Stomach (tissue), 9 donors: ENCODE data around the gene SLC16A9. TPM values are rescaled to one million over a fixed set of nuclear protein-coding genes. Genes with fewer than 3 reads are reported as not detected.

Experiments used
- DNase-seq, 2 donors: peaks; one replicate each; pipeline versions ENCODE4 v3.0.0 to v3.0.0-alpha.2; 2013 to 2019
- H3K27ac ChIP-seq, 5 donors: fragments of 200-600 bp in 4 of 5; sonication (generic) in 4 of 5; one replicate each; pipeline ENCODE4 v1.5.1; 2013 to 2019; ENCODE audit warnings: mild to moderate bottlenecking in 1 of 5, moderate library complexity in 1 of 5
- H3K27me3 ChIP-seq, 3 donors: fragments of 200-600 bp; sonication (generic); one replicate each; pipeline ENCODE4 v1.5.1; 2017 to 2019; ENCODE audit warnings: mixed run types in 1 of 3
- H3K36me3 ChIP-seq, 4 donors: fragments of 200-600 bp; sonication (generic); 1 replicate in 3 of 4; 2 replicates in 1 of 4; pipeline ENCODE4 v1.5.1; 2016 to 2019
- H3K4me1 ChIP-seq, 4 donors: fragments of 200-600 bp; sonication (generic); one replicate each; pipeline ENCODE4 v1.5.1; 2016 to 2019
- H3K4me3 ChIP-seq, 4 donors: fragments of 200-600 bp; sonication (generic) in 3 of 4; one replicate each; pipeline ENCODE4 v1.5.1; 2016 to 2019; ENCODE audit warnings: mild to moderate bottlenecking in 1 of 4
- H3K9me3 ChIP-seq, 4 donors: fragments of 200-600 bp; sonication (generic); one replicate each; pipeline ENCODE4 v1.5.1; 2016 to 2019
- EP300 ChIP-seq: sonication (generic); formaldehyde crosslinking; IDR thresholded peaks from one replicate; pipeline ENCODE4 v1.6.1; 2017; ENCODE audit warnings: antibody characterized with exemption
- POLR2A ChIP-seq, 4 donors: fragments of 450-650 bp; IDR thresholded peaks; one replicate each; pipeline ENCODE4 v1.6.1; 2016; ENCODE audit warnings: antibody characterized with exemption in 4 of 4, control low read depth in 2 of 4, mild to moderate bottlenecking in 1 of 4, moderate library complexity in 1 of 4
- POLR2AphosphoS5 ChIP-seq, 3 donors: sonication (generic); formaldehyde crosslinking; IDR thresholded peaks; one replicate each; pipeline ENCODE4 v1.6.1; 2016; ENCODE audit warnings: antibody characterized with exemption in 3 of 3
- WGBS, 5 donors: extraction: QIAGEN DNeasy Blood & Tissue Kit in 3 of 5; methylation state at CpG; one replicate each; pipeline versions ENCODE4 v1.1.5 to v1.1.7; 2013 to 2018; 5-methylcytosine and 5-hydroxymethylcytosine counted together
- intact Hi-C: fragments of 100-400 bp; cut with DNase I; formaldehyde crosslinking; loops from one replicate; pipeline ENCODE4 v1.15.1; 2023; ENCODE audit warnings: low total_unique reads
- polyA plus RNA-seq, 3 donors: library from polyadenylated mRNA; stranded (reverse); fragments of 200-250 nt; gene quantifications; one replicate each; pipeline ENCODE4 v1.2.3, GENCODE V29; 2013
- total RNA-seq, 5 donors: library from RNA; depleted of rRNA; stranded (reverse); fragments of >200 nt; gene quantifications; one replicate each; pipeline versions ENCODE4 v1.1.0 to v1.2.3, GENCODE V29; 2014 to 2016
- TF ChIP-seq, protein P1 (sequence below), 7 experiments: fragments of 450-650 bp in 4 of 7; fragments of 200-600 bp in 3 of 7; sonication (generic) in 3 of 7; IDR thresholded peaks; one replicate each; pipeline ENCODE4 v1.5.1; 2016 to 2019; ENCODE audit warnings: antibody characterized with exemption in 7 of 7, control low read depth in 2 of 7, mild to moderate bottlenecking in 1 of 7
- donor health status: healthy with polysubstance abuse.
- donor health status: Bipolar disorder and iron deficiency.
- donor health status: healthy.

Gene SLC16A9
- total and polyA plus RNA-seq, 8 donors = 0.06 to 17.1 (median 0.91) TPM

DNA sequence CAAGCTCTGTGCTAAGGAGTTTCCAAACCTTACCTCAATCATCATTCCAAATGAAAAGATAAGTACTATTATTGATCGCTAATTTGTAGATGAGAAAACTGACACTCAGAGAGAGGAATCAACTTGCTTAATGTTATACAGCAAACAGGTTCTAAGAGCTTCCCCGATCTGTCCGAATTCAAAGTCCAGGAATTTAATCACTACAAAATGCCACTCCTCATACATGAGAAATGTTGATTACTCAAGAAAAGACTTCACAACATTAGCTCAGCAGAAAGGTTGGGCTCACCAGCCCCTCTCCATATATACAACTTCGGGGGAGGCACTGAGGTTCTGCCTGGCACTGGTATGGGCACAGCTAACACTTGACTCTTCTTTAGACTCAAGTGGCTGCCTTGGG, 80.7 kb downstream of the SLC16A9 start:
- intact Hi-C loops = loop anchor here (10.0 kb wide), 2 partner anchors 384 to 396 kb away; no protein-coding TSS in a partner anchor

DNA sequence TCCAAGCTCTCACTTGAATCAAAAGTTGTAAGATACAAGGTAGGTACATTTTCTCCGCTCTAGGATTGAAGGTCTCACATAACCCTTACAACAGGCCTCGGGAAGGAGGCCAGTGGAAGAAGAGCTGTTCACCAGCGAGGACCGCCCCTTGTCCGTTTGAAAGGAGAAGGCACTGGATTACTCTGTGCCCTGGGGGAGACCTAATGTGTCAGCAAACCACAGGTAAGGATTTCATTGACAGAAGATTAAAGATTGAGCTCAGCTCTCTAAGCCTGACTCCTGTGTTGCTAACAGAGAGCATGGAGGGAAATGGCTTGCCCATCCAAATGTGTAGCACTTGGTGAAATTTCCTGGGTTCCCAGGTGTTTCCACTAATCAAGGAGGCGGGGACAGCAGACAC, 81.2 kb downstream of the SLC16A9 start:
- 64 to 80% (median 76%) methylated on average over 6 of the region's 6 CpGs for WGBS, 5 donors
- H3K27me3 ChIP-seq = peaks cover 0 to 6% (median 0%) of the 10 kb centered on the region in 3 donors
- no peaks in the 10 kb centered on the region for H3K9me3 ChIP-seq
- TF ChIP-seq EP300 (no peak), POLR2A (IDR thresholded peaks at IDR 0.05) (no peak), POLR2AphosphoS5 (IDR thresholded peaks at IDR 0.05) (no peak)
- TF ChIP-seq, protein P1, sequence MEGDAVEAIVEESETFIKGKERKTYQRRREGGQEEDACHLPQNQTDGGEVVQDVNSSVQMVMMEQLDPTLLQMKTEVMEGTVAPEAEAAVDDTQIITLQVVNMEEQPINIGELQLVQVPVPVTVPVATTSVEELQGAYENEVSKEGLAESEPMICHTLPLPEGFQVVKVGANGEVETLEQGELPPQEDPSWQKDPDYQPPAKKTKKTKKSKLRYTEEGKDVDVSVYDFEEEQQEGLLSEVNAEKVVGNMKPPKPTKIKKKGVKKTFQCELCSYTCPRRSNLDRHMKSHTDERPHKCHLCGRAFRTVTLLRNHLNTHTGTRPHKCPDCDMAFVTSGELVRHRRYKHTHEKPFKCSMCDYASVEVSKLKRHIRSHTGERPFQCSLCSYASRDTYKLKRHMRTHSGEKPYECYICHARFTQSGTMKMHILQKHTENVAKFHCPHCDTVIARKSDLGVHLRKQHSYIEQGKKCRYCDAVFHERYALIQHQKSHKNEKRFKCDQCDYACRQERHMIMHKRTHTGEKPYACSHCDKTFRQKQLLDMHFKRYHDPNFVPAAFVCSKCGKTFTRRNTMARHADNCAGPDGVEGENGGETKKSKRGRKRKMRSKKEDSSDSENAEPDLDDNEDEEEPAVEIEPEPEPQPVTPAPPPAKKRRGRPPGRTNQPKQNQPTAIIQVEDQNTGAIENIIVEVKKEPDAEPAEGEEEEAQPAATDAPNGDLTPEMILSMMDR (IDR thresholded peaks at IDR 0.05) = no peak
- no peak for DNase-seq
- peaks cover 0 to 13% (median 6%) of the 10 kb centered on the region in 4 donors for H3K4me1 ChIP-seq
- no peak overlapping the region for H3K27ac ChIP-seq
- no peaks in the 10 kb centered on the region for H3K36me3 ChIP-seq
- H3K4me3 ChIP-seq = no peak overlapping the region
- intact Hi-C loops = loop anchor here (10.0 kb wide), 2 partner anchors 384 to 396 kb away; no protein-coding TSS in a partner anchor

More for the DNA sequence above, 80.7 kb downstream of the SLC16A9 start:
- H3K36me3 ChIP-seq = no peaks in the 10 kb centered on the region
- H3K9me3 ChIP-seq = no peaks in the 10 kb centered on the region
- 61 to 78% (median 76%) methylated on average over 4 of the region's 4 CpGs for WGBS, 5 donors
- no peak for TF ChIP-seq POLR2AphosphoS5 (IDR thresholded peaks at IDR 0.05)
- TF ChIP-seq POLR2A (IDR thresholded peaks at IDR 0.05) = no peak
- TF ChIP-seq, protein P1 (IDR thresholded peaks at IDR 0.05) = no peak
- no peak for TF ChIP-seq EP300
- peaks cover 0 to 13% (median 6%) of the 10 kb centered on the region in 4 donors for H3K4me1 ChIP-seq
- no peak for DNase-seq
- no peak overlapping the region for H3K4me3 ChIP-seq
- H3K27me3 ChIP-seq = peaks cover 0 to 6% (median 0%) of the 10 kb centered on the region in 3 donors
- no peak overlapping the region for H3K27ac ChIP-seq

DNA sequence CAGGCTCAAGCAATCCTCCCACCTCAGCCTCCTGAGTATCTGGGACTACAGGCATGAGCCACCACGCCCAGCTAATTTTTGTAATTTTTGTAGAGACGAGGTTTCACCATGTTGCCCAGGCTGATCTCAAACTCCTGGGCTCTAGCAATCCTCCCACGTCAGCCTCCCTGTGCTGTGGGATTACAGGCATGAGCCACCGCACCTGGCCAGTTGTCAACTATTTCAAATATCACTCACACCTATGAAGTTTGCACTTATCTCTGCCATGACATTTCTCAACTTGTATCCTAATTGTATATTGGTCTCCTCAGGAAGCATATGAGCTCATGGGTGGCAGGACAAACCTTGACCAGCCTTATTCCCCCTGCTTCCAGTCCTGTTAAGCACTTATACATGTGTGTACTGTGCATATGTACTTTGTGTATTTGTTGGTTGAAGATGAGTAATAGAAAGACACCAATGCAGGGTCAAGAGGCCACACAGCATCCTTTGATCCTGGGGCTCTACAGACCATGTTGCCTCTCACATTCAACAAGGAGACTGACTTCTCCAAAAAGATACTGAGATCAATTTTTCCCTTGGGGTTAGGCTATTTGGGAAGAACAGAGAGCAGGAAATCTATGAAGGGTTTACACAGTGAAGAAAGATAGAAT, 82.2 kb downstream of the SLC16A9 start:
- no peak overlapping the region for H3K27ac ChIP-seq
- no peaks in the 10 kb centered on the region for H3K36me3 ChIP-seq
- DNase-seq = no peak
- 74 to 87% (median 83%) methylated on average over 3 to 4 of the region's 4 CpGs for WGBS, 5 donors
- no peaks in the 10 kb centered on the region for H3K27me3 ChIP-seq
- intact Hi-C loops = loop anchor here (10.0 kb wide), 2 partner anchors 383 to 397 kb away; no protein-coding TSS in a partner anchor
- TF ChIP-seq POLR2A (IDR thresholded peaks at IDR 0.05) (no peak), POLR2AphosphoS5 (IDR thresholded peaks at IDR 0.05) (no peak), EP300 (no peak)
- TF ChIP-seq, protein P1 (IDR thresholded peaks at IDR 0.05) = no peak
- no peaks in the 10 kb centered on the region for H3K9me3 ChIP-seq
- no peak overlapping the region for H3K4me3 ChIP-seq
- H3K4me1 ChIP-seq = peaks cover 0 to 13% (median 6%) of the 10 kb centered on the region in 4 donors

DNA sequence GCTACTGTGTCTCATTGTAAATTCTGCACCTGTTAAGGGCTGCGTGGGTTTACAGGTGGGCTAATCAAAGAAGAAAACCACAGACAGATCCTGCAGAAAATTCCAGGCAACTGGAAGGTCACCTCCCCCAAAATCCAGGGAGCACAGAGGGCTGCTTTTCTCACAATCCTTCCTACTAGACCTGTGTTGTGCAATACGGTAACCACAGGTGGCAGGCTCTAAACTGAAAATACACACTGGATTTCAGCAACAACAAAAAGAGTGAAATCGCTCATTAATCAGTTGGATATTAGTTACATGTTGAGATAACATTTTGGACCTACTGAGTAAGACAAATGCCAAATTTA, 83.2 kb downstream of the SLC16A9 start:
- Histone ChIP-seq H3K27ac (peak overlapping the region in 2 of 5 donors; percentile 5 to 27), H3K36me3 (no peaks in the 10 kb centered on the region), H3K4me1 (peaks cover 0 to 17% (median 6%) of the 10 kb centered on the region in 4 donors), H3K9me3 (no peaks in the 10 kb centered on the region), H3K4me3 (no peak overlapping the region), H3K27me3 (no peaks in the 10 kb centered on the region)
- 35 to 56% (median 46%) methylated on average over 3 of the region's 3 CpGs for WGBS, 5 donors
- no peak for TF ChIP-seq POLR2A (IDR thresholded peaks at IDR 0.05)
- no peak for TF ChIP-seq POLR2AphosphoS5 (IDR thresholded peaks at IDR 0.05)
- TF ChIP-seq EP300 = no peak
- TF ChIP-seq, protein P1 (IDR thresholded peaks at IDR 0.05) = no peak
- peak in 1 of 2 donors; percentile 32 for DNase-seq
- intact Hi-C loops = loop anchor here (10.0 kb wide), 2 partner anchors 382 to 398 kb away; no protein-coding TSS in a partner anchor
